ENCODE results near the gene ZNF787. TPM values are rescaled to one million over a fixed set of nuclear protein-coding genes. Genes with fewer than 3 reads are reported as not detected.
A peak's percentile ranks its signal among the peaks of the same experiment; 100 is the strongest.

ZNF787 gene
- total and polyA plus RNA-seq, 3 donors from 2014 or later, result 22.3 to 41.4 (median 35.7) TPM

DNA sequence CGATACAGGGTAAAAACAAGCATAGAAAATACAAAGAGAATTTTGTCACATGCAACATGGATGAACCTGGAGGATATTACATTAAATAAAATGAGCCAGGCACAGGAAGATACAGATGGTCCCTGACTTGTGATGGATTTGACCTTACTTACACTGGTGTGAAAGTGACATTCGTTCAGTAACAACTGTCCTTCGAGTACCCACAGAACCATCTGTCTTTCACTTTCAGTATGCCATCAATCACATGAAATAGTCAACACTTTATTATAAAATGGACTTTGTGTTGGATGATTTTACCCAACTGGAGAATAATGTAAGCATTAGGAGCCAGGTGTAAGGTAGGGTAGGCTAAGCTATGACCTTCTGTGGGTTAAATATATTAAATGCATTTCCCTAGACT is 51.5 kb downstream of the ZNF787 start:
- intact Hi-C loops (cut with DNase I; ENCODE audit: low total_unique reads), result no loop called here
- no peak overlapping the region for H3K4me3 ChIP-seq
- H3K27me3 ChIP-seq, result no peaks in the 10 kb centered on the region
- WGBS, 2 donors, result 78 to 89% methylated on average over 3 of the region's 3 CpGs
- H3K4me1 ChIP-seq, result no peaks in the 10 kb centered on the region
- H3K27ac ChIP-seq, result no peak overlapping the region
- DNase-seq, result no peak
- no peak for TF ChIP-seq POLR2A (IDR thresholded peaks at IDR 0.05)
- TF ChIP-seq, protein P1, sequence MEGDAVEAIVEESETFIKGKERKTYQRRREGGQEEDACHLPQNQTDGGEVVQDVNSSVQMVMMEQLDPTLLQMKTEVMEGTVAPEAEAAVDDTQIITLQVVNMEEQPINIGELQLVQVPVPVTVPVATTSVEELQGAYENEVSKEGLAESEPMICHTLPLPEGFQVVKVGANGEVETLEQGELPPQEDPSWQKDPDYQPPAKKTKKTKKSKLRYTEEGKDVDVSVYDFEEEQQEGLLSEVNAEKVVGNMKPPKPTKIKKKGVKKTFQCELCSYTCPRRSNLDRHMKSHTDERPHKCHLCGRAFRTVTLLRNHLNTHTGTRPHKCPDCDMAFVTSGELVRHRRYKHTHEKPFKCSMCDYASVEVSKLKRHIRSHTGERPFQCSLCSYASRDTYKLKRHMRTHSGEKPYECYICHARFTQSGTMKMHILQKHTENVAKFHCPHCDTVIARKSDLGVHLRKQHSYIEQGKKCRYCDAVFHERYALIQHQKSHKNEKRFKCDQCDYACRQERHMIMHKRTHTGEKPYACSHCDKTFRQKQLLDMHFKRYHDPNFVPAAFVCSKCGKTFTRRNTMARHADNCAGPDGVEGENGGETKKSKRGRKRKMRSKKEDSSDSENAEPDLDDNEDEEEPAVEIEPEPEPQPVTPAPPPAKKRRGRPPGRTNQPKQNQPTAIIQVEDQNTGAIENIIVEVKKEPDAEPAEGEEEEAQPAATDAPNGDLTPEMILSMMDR (IDR thresholded peaks at IDR 0.05), result no peak
- no peaks in the 10 kb centered on the region for H3K9me3 ChIP-seq
- H3K36me3 ChIP-seq (ENCODE audit: low read depth, missing control alignments), result no peaks in the 10 kb centered on the region

GRCh38 chr19:56066152-56067023 is 54.7 kb downstream of the ZNF787 start:
- DNase-seq, result peak; percentile 79
- WGBS, 2 donors, result 4 to 5% methylated on average over 28 to 37 of the region's 39 CpGs
- H3K4me3 ChIP-seq, result peak overlapping the region in 1 of 2 donors; percentile 27

DNA sequence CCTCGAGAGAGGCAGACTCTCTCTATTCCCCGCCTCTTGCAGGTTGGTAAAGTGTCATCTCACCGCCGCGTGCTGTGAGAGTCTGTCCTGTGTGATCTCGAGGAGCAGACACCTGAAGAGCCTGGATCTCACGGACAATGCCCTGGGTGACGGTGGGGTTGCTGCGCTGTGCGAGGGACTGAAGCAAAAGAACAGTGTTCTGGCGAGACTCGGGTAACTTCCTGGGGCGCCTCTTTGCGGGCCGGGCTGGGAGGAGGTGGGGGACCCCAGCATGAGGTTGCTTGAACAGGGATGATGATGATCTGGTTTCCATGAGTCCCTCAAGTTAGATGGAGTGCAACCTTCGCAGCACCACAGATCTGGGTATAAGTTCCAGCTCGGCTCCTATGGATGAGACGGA is 67.5 kb downstream of the ZNF787 start:
- Histone ChIP-seq H3K36me3 (ENCODE audit: low read depth, missing control alignments) (no peaks in the 10 kb centered on the region), H3K9me3 (no peaks in the 10 kb centered on the region), H3K27ac (no peak overlapping the region), H3K4me3 (no peak overlapping the region), H3K27me3 (no peaks in the 10 kb centered on the region), H3K4me1 (no peaks in the 10 kb centered on the region)
- DNase-seq, result no peak
- TF ChIP-seq, protein P1 (IDR thresholded peaks at IDR 0.05), result no peak
- no peak for TF ChIP-seq POLR2A (IDR thresholded peaks at IDR 0.05)
- WGBS, 2 donors, result 84 to 85% methylated on average over 14 to 18 of the region's 18 CpGs
- intact Hi-C loops (cut with DNase I; ENCODE audit: low total_unique reads), result no loop called here

More at GRCh38 chr19:56066152-56067023, 54.7 kb downstream of the ZNF787 start:
- no peak for TF ChIP-seq POLR2A (IDR thresholded peaks at IDR 0.05)
- TF ChIP-seq, protein P1 (IDR thresholded peaks at IDR 0.05), result peak; percentile 39 to 80 (median 68)
- no peaks in the 10 kb centered on the region for H3K4me1 ChIP-seq
- no peaks in the 10 kb centered on the region for H3K27me3 ChIP-seq
- intact Hi-C loops (cut with DNase I; ENCODE audit: low total_unique reads), result no loop called here
- H3K36me3 ChIP-seq (ENCODE audit: low read depth, missing control alignments), result no peaks in the 10 kb centered on the region
- no peak overlapping the region for H3K27ac ChIP-seq
- H3K9me3 ChIP-seq, result no peaks in the 10 kb centered on the region

Small RNA genes within 50 kb of the gene (small RNA-seq; reads per million reads assigned to genes)
- gene AC024580.2 (0 reads per million in 2 donors), gene RF00019 (0 reads per million in 2 donors)

Other genes starting within 250 kb of the ZNF787 start
- gene NLRP13, start 189.0 kb downstream of the ZNF787 start, total RNA-seq, result under 1 TPM in 1 of 2 donors, not detected in 1; 0.19 TPM
- gene NLRP13, start 189.0 kb downstream of the ZNF787 start, polyA plus RNA-seq (ENCODE audit: insufficient read depth, low read depth, low replicate concordance), result 0.08 TPM
- under 1 TPM; 0.39 to 0.56 TPM for gene NLRP8, start 173.5 kb downstream of the ZNF787 start, total RNA-seq
- gene NLRP8, start 173.5 kb downstream of the ZNF787 start, polyA plus RNA-seq (ENCODE audit: insufficient read depth, low read depth, low replicate concordance), result 0.13 TPM
- 1 to 10 TPM; 1.2 to 2.8 TPM for gene NLRP5, start 134.5 kb downstream of the ZNF787 start, total RNA-seq
- gene NLRP5, start 134.5 kb downstream of the ZNF787 start, polyA plus RNA-seq (ENCODE audit: insufficient read depth, low read depth, low replicate concordance), result 0.47 TPM
- gene ZNF444, start 20.0 kb upstream of the ZNF787 start, total RNA-seq, result 10 to 100 TPM; 59.2 to 62.6 TPM
- gene ZNF444, start 20.0 kb upstream of the ZNF787 start, polyA plus RNA-seq (ENCODE audit: insufficient read depth, low read depth, low replicate concordance), result 24.7 TPM
- gene GALP, start 54.7 kb upstream of the ZNF787 start, total RNA-seq, result not detected
- not detected for gene GALP, start 54.7 kb upstream of the ZNF787 start, polyA plus RNA-seq (ENCODE audit: insufficient read depth, low read depth, low replicate concordance)
- 1 to 10 TPM; 4.0 to 5.8 TPM for gene ZSCAN5B, start 76.5 kb upstream of the ZNF787 start, total RNA-seq
- gene ZSCAN5B, start 76.5 kb upstream of the ZNF787 start, polyA plus RNA-seq (ENCODE audit: insufficient read depth, low read depth, low replicate concordance), result 3.0 TPM
- under 1 TPM; 0.19 to 0.31 TPM for gene ZSCAN5C, start 81.0 kb upstream of the ZNF787 start, total RNA-seq
- gene ZSCAN5C, start 81.0 kb upstream of the ZNF787 start, polyA plus RNA-seq (ENCODE audit: insufficient read depth, low read depth, low replicate concordance), result not detected
- gene EDDM13, start 151.5 kb upstream of the ZNF787 start, total RNA-seq, result under 1 TPM in 1 of 2 donors, not detected in 1; 0.79 TPM
- 1.8 TPM for gene EDDM13, start 151.5 kb upstream of the ZNF787 start, polyA plus RNA-seq (ENCODE audit: insufficient read depth, low read depth, low replicate concordance)
- gene ZSCAN5A, start 193.5 kb upstream of the ZNF787 start, total RNA-seq, result 10 to 100 TPM; 39.8 to 55.3 TPM
- gene ZSCAN5A, start 193.5 kb upstream of the ZNF787 start, polyA plus RNA-seq (ENCODE audit: insufficient read depth, low read depth, low replicate concordance), result 50.6 TPM

Data from testis (tissue), 3 donors.